Skeletal muscle satellite cell (primary cell): ENCODE data around the gene BAIAP2L1.

Experiments used
- H3K27me3 ChIP-seq: 2 replicates; pipeline ENCODE4 v1.7.0; 2013; ENCODE audit warnings: low read length; ENCODE audit not compliant: control insufficient read depth, insufficient read depth
- H3K36me3 ChIP-seq: 2 replicates; pipeline ENCODE4 v1.7.0; 2013; ENCODE audit warnings: mild to moderate bottlenecking, control low read depth, low read length; ENCODE audit not compliant: insufficient read depth
- H3K4me1 ChIP-seq: 2 replicates; pipeline ENCODE4 v1.7.0; 2013; ENCODE audit warnings: low read length; ENCODE audit not compliant: control insufficient read depth, insufficient read depth
- H3K4me2 ChIP-seq: 2 replicates; pipeline ENCODE4 v1.7.0; 2013; ENCODE audit warnings: mild to moderate bottlenecking, low read length
- H3K4me3 ChIP-seq: 2 replicates; pipeline ENCODE4 v1.7.0; 2013; ENCODE audit warnings: low read length
- H3K9ac ChIP-seq: 2 replicates; pipeline ENCODE4 v1.7.0; 2013; ENCODE audit warnings: mild to moderate bottlenecking, low read depth, low read length, moderate library complexity
- H3K9me3 ChIP-seq: replicated peaks from 2 replicates; pipeline ENCODE4 v1.7.0; 2013; ENCODE audit warnings: mild to moderate bottlenecking, control low read depth, low read length

Gene BAIAP2L1

DNA sequence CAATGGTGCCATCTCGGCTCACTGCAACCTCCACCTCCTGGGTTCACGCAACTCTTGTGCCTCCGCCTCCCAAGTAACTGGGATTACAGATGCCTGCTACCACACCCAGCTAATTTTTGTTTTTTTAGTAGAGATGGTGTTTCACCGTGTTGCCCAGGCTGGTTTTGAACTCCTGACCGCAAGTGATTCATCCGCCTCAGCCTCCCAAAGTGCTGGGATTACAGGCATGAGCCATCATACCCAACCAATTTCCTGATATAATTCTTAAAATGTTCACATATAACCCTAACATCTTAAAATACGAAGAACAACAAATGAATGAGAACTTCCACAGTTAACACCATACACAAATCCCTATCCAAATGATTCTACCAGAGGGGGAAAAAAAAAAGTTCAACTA is 31.2 kb downstream of the BAIAP2L1 start:
- peaks cover 18% of the 10 kb centered on the region for H3K4me1 ChIP-seq
- no peaks in the 10 kb centered on the region for H3K9me3 ChIP-seq
- H3K4me3 ChIP-seq: no peak overlapping the region
- no peak overlapping the region for H3K4me2 ChIP-seq
- no peaks in the 10 kb centered on the region for H3K27me3 ChIP-seq
- H3K36me3 ChIP-seq: no peaks in the 10 kb centered on the region
- H3K9ac ChIP-seq: no peak overlapping the region

GRCh38 chr7:98368716-98369115 is 32.2 kb downstream of the BAIAP2L1 start:
- Histone ChIP-seq H3K9me3 (no peaks in the 10 kb centered on the region), H3K36me3 (no peaks in the 10 kb centered on the region), H3K4me3 (no peak overlapping the region), H3K4me2 (no peak overlapping the region), H3K4me1 (peaks cover 18% of the 10 kb centered on the region), H3K27me3 (no peaks in the 10 kb centered on the region), H3K9ac (no peak overlapping the region)

- Histone ChIP-seq H3K9me3 (no peaks in the 10 kb centered on the region), H3K9ac (no peak overlapping the region), H3K4me1 (peaks cover 8% of the 10 kb centered on the region), H3K27me3 (no peaks in the 10 kb centered on the region), H3K36me3 (no peaks in the 10 kb centered on the region), H3K4me3 (no peak overlapping the region), H3K4me2 (no peak overlapping the region)
These were observed 34.3 kb downstream of the BAIAP2L1 start for GRCh38 chr7:98366562-98366938.

GRCh38 chr7:98365863-98366561 is 34.9 kb downstream of the BAIAP2L1 start:
- H3K4me1 ChIP-seq: peaks cover 3% of the 10 kb centered on the region
- H3K27me3 ChIP-seq: no peaks in the 10 kb centered on the region
- no peaks in the 10 kb centered on the region for H3K9me3 ChIP-seq
- H3K4me2 ChIP-seq: no peak overlapping the region
- no peak overlapping the region for H3K9ac ChIP-seq
- no peaks in the 10 kb centered on the region for H3K36me3 ChIP-seq
- no peak overlapping the region for H3K4me3 ChIP-seq

DNA sequence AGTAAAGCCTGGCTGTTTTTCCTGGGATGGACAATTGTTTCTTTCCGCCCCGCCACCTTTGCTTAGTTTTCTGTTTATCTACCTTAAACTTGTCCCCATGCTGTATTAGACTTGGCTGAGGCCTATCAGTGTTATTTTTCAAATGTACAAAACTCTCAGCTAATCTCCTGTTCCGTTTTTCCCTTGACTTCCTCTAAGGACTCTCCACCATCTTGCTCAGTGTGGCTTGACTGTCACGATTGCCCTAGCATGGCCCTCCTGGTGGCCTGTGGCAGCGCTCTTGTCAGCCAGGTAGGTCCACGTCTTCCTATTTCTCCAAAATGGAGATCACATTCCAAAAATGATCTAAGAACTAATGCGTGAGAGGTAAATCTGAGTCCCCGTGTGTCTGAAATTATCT is 36.7 kb downstream of the BAIAP2L1 start:
- Histone ChIP-seq H3K9ac (no peak overlapping the region), H3K36me3 (no peaks in the 10 kb centered on the region), H3K9me3 (no peaks in the 10 kb centered on the region), H3K4me1 (no peaks in the 10 kb centered on the region), H3K27me3 (no peaks in the 10 kb centered on the region), H3K4me3 (no peak overlapping the region), H3K4me2 (no peak overlapping the region)

DNA sequence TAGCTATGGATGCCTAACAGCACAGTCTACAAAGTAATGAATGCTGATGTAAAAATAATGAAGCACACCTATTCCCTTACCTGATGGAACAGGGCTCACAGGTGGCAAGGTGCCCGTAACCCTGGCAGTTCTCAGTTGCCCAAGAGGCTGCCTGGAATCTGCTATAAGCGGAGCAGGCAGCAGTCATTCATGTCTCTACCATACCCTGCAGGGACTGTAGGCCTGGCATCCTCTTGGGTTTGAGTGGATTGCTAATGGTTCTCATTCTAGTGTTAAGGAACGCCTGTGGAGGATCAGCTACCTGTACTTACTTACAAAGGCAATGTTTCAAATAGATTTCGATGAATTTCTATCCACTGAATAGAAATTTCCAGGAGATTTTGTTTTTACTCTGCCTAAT is 38.4 kb downstream of the BAIAP2L1 start:
- no peak overlapping the region for H3K9ac ChIP-seq

DNA sequence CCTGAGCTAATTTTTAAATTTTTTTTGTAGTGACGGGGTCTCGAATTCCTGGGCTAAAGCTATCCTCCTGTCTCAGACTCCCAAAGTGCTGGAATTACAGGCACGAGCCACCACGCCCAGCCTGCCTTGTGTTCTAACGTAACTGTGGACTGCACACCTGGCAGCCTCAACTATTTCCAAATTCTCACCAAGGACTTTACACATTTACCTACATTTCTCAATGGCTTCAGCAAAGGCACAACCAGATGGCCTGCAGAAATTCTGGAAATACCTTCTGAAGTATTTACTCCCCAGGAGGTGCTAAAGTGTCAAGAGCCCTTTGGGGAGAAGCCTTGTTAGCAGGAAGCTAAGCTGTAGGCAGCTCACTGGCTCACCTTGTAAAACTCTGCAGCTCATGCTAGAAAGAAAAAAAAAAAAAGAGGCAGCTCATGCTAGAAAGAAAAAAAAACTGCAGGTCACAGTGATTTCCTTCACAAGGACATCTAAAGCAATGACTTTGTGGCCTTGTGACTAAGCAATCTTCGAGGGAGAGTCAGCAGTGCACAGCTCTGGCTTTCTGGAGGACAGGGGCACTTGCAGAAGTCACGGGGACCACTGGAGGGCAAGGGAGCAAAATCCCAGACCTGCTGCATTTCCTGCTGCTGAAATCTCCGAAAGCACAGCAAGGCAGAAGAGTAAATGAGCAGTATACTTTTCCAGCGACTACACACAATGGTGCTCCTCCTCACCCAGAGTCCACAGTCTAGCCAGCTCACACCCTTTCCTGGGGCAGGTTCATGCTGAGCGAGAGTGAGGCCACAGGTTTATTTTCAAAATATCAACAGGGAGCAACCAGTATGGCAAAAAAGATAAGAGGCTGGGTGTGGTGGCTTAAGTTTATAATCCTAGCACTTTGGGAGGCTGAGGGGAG is 40.4 kb downstream of the BAIAP2L1 start:
- Histone ChIP-seq H3K36me3 (no peaks in the 10 kb centered on the region), H3K4me2 (no peak overlapping the region), H3K9me3 (no peaks in the 10 kb centered on the region), H3K27me3 (no peaks in the 10 kb centered on the region), H3K9ac (no peak overlapping the region), H3K4me1 (peaks cover 7% of the 10 kb centered on the region), H3K4me3 (no peak overlapping the region)

More for the DNA sequence above, 38.4 kb downstream of the BAIAP2L1 start:
- no peaks in the 10 kb centered on the region for H3K36me3 ChIP-seq
- no peak overlapping the region for H3K4me3 ChIP-seq
- H3K4me1 ChIP-seq: peaks cover 7% of the 10 kb centered on the region
- no peak overlapping the region for H3K4me2 ChIP-seq
- no peaks in the 10 kb centered on the region for H3K9me3 ChIP-seq
- H3K27me3 ChIP-seq: no peaks in the 10 kb centered on the region

DNA sequence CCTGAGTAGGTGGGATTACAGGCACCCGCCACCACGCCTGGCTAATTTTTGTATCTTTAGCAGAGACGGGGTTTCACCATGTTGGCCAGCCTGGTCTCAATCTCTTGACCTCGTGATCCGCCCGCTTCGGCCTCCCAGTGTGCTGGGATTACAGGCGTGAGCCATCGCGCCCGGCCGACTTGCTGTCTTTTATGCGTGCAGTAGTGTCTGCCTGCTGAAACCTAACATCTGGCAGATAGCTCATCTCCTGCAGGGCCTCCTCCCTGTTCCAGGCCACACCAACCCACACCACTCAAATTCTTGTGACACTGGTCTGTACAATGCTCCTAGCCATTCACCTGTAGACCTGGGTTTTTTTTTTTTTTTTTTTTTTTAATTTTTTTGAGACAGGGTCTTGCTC is 41.5 kb downstream of the BAIAP2L1 start:
- no peak overlapping the region for H3K4me2 ChIP-seq
- peaks cover 16% of the 10 kb centered on the region for H3K4me1 ChIP-seq
- no peak overlapping the region for H3K4me3 ChIP-seq
- no peak overlapping the region for H3K9ac ChIP-seq
- no peaks in the 10 kb centered on the region for H3K27me3 ChIP-seq
- H3K36me3 ChIP-seq: no peaks in the 10 kb centered on the region
- H3K9me3 ChIP-seq: no peaks in the 10 kb centered on the region

DNA sequence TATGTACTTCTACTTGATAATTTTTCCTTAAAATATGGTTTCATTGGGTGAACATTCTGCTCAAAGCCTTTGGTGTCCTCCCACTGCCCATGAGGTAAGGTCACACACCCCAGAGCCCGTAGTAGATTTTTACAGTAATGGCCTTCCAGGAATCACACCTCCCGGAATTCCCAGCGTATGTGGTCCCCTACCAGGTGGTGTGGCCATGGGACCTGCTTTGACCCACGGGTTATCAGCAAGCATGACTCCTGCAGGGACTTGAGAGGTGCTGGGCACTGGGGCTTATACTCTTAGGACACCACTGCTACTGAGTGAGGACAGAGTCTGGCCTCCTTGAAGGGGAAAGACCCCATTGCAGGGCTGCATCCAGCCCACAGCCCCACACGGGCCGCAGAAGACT is 42.2 kb downstream of the BAIAP2L1 start:
- Histone ChIP-seq H3K9me3 (no peaks in the 10 kb centered on the region), H3K4me3 (no peak overlapping the region), H3K9ac (no peak overlapping the region), H3K27me3 (no peaks in the 10 kb centered on the region), H3K36me3 (no peaks in the 10 kb centered on the region), H3K4me2 (no peak overlapping the region), H3K4me1 (peaks cover 22% of the 10 kb centered on the region)

DNA sequence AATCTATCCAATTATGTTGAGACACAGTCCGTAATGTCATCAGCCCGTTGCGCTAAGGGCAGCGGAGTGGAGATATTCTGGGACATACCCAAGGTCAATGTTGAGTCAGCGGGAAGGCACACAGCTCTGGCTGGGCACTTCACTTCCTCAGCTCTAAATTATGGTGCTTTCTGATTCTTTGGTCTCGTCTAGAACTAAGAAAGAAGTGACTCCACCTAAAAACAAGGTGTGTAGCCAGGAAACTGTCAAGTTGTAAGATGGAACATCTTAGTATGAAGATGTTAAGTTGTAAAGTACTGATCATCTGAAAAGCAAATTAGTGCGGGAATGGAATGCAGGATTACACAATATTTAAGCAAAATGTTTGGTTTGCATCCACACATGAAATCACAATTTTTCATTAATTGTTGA is 43.1 kb downstream of the BAIAP2L1 start:
- no peak overlapping the region for H3K4me2 ChIP-seq
- H3K9me3 ChIP-seq: no peaks in the 10 kb centered on the region
- H3K4me1 ChIP-seq: peaks cover 25% of the 10 kb centered on the region
- no peak overlapping the region for H3K4me3 ChIP-seq
- no peaks in the 10 kb centered on the region for H3K27me3 ChIP-seq
- no peak overlapping the region for H3K9ac ChIP-seq
- no peaks in the 10 kb centered on the region for H3K36me3 ChIP-seq

- Histone ChIP-seq H3K36me3 (no peaks in the 10 kb centered on the region), H3K27me3 (no peaks in the 10 kb centered on the region), H3K9ac (no peak overlapping the region), H3K4me1 (peaks cover 34% of the 10 kb centered on the region), H3K4me3 (no peak overlapping the region), H3K9me3 (no peaks in the 10 kb centered on the region), H3K4me2 (no peak overlapping the region)
These were observed 45.7 kb downstream of the BAIAP2L1 start for GRCh38 chr7:98355250-98355538.
